Measurements from ENCODE around the gene PPP1R18. TPM values are rescaled to one million over a fixed set of nuclear protein-coding genes. Genes with fewer than 3 reads are reported as not detected.

Gene PPP1R18
- total and polyA plus RNA-seq, 9 of the 15 experiments (the other 6 are each of a cell fraction or from before 2014, with no cell fraction given), result 12.0 to 99.2 (median 42.6) TPM

DNA sequence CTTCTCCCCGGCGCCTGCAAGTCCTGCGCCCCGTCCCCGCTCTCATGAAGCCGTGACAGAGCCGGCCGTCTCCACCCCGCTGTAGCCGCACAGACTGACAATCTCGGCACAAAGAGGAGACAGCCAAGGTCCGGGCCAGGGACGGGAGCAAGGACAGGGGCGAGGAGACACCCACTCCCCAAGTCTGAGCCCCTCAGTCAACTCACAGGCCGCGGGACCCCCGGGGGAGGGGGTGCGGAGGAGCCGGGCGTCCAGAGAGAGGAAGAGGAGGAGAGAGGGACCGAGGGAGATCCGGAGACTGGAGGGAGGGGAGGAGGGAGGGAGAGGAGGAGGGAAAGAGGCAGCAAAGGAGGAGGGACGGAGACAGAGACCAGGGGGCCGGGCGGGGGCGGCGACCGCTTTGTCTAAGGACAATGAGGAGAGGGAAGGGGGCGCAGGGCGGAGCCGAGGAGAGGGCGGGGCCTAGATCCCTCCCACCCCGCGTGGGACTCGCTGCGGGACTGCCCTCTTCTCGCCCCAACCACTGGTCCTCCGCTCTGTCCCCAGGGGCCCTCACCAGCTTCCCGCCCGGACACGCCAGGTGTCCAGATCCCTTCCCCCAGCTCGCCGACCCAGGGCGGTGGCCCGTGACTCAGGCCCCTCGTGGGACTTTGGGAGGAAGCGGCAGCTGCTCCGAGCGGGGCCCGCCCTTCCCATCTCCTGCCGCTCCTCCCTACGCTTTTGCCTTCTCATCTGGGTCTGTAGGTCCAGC lies 638 bp upstream of the PPP1R18 start (continued):
- TF ChIP-seq MGA (IDR thresholded peaks at IDR 0.05), result no peak
- no peak for TF ChIP-seq CGGBP1 (CRISPR knock-in tag; IDR thresholded peaks at IDR 0.05)
- peak; percentile 37 for TF ChIP-seq NUFIP1 (IDR thresholded peaks at IDR 0.05; ENCODE audit: partially characterized antibody)
- peak; percentile 85; the same call in 1 of the 2 replicates for TF ChIP-seq MITF (IDR thresholded peaks at IDR 0.05)
- TF ChIP-seq ZNF57 (CRISPR knock-in tag; IDR thresholded peaks at IDR 0.05), result no peak
- TF ChIP-seq SRSF1 (IDR thresholded peaks at IDR 0.05; ENCODE audit: low read depth, low read length), result peak; percentile 97
- 0 out of 2 replicates have a peak, but pooled peaks have one; percentile 84 for TF ChIP-seq NBN (IDR thresholded peaks at IDR 0.05; ENCODE audit: low read depth)
- no peak for TF ChIP-seq NCOA2 (IDR thresholded peaks at IDR 0.05; ENCODE audit: partially characterized antibody in 2 of 2)
- no peak for TF ChIP-seq ZNF239 (CRISPR knock-in tag; IDR thresholded peaks at IDR 0.05)
- TF ChIP-seq, protein P1, sequence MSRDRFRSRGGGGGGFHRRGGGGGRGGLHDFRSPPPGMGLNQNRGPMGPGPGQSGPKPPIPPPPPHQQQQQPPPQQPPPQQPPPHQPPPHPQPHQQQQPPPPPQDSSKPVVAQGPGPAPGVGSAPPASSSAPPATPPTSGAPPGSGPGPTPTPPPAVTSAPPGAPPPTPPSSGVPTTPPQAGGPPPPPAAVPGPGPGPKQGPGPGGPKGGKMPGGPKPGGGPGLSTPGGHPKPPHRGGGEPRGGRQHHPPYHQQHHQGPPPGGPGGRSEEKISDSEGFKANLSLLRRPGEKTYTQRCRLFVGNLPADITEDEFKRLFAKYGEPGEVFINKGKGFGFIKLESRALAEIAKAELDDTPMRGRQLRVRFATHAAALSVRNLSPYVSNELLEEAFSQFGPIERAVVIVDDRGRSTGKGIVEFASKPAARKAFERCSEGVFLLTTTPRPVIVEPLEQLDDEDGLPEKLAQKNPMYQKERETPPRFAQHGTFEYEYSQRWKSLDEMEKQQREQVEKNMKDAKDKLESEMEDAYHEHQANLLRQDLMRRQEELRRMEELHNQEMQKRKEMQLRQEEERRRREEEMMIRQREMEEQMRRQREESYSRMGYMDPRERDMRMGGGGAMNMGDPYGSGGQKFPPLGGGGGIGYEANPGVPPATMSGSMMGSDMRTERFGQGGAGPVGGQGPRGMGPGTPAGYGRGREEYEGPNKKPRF (IDR thresholded peaks at IDR 0.05; ENCODE audit: low read depth, low read length), result no peak
- TF ChIP-seq CSDE1 (IDR thresholded peaks at IDR 0.05), result no peak
- no peak for TF ChIP-seq ZNF584 (CRISPR knock-in tag; IDR thresholded peaks at IDR 0.05; ENCODE audit: low read depth)
